Ovary (tissue), 9 donors: ENCODE results near the gene CRHR1. TPM values are rescaled to one million over a fixed set of nuclear protein-coding genes. Genes with fewer than 3 reads are reported as not detected.

ENCODE experiments used
- DNase-seq, 5 donors: peaks; one replicate each; pipeline ENCODE4 v3.0.0-alpha.2; 2019 to 2020
- H3K27ac ChIP-seq, 2 donors: fragments of 200-600 bp; one replicate each; pipeline versions ENCODE4 v1.5.1 to v1.8.0; 2019 to 2022
- H3K27me3 ChIP-seq: fragments of 200-600 bp; one replicate; pipeline ENCODE4 v1.8.0; 2022
- H3K36me3 ChIP-seq: fragments of 200-600 bp; sonication (generic); one replicate; pipeline ENCODE4 v1.5.1; 2019
- H3K4me1 ChIP-seq: one replicate; pipeline ENCODE4 v1.8.1; 2013; ENCODE audit warnings: mild to moderate bottlenecking, moderate library complexity; ENCODE audit not compliant: insufficient read depth
- H3K4me3 ChIP-seq: fragments of 200-600 bp; sonication (generic); one replicate; pipeline ENCODE4 v1.5.1; 2017
- H3K9me3 ChIP-seq, 2 donors: fragments of 200-600 bp in 1 of 2; sonication (generic) in 1 of 2; one replicate each; pipeline versions ENCODE4 v1.5.1 to v1.8.1; 2013 to 2019; ENCODE audit warnings: mild to moderate bottlenecking in 1 of 2, moderate library complexity in 1 of 2
- EP300 ChIP-seq: sonication (generic); formaldehyde crosslinking; IDR thresholded peaks from one replicate; pipeline ENCODE4 v1.6.1; 2017; ENCODE audit warnings: antibody characterized with exemption
- POLR2A ChIP-seq: fragments of 450-650 bp; IDR thresholded peaks from one replicate; pipeline ENCODE4 v1.6.1; 2017; ENCODE audit warnings: antibody characterized with exemption, mild to moderate bottlenecking, moderate library complexity
- WGBS, 3 donors: extraction: QIAGEN DNeasy Blood & Tissue Kit in 1 of 3; methylation state at CpG; one replicate each; pipeline versions ENCODE4 v1.1.5 to v1.1.7; 2013 to 2017; 5-methylcytosine and 5-hydroxymethylcytosine counted together
- intact Hi-C, 4 donors: fragments of 100-400 bp; cut with DNase I; formaldehyde crosslinking; loops; one replicate each; pipeline versions ENCODE4 v1.11.0 to v1.15.1; 2022 to 2023
- polyA plus RNA-seq, 2 donors: library from polyadenylated mRNA; stranded (reverse); fragments of 200-250 nt in 1 of 2; fragments of 350-450 nt in 1 of 2; fragmentation: Illumina TruSeq in 1 of 2; extraction: RNeasy Lipid Tissue Mini Kit (QIAGEN cat#74804) in 1 of 2; gene quantifications; one replicate each; pipeline ENCODE4 v1.2.3, GENCODE V29; 2013 to 2014
- total RNA-seq, 7 donors: library from RNA; depleted of rRNA in 2 of 7; stranded (reverse); fragments of >200 nt in 2 of 7; fragmentation: NEBNext Ultra II Directional in 3 of 7; extraction: Animal tissue kit (Norgen Biotek cat#: 25700) in 3 of 7; gene quantifications; one replicate each; pipeline versions ENCODE4 v1.1.0 to v1.2.4, GENCODE V29; 2016 to 2023
- TF ChIP-seq, protein P1 (sequence below), 3 donors: fragments of 450-650 bp in 2 of 3; fragments of 200-600 bp in 1 of 3; IDR thresholded peaks; one replicate each; pipeline versions ENCODE4 v1.5.1 to v1.8.0; 2016 to 2022; ENCODE audit warnings: antibody characterized with exemption in 3 of 3, mild to moderate bottlenecking in 1 of 3
- donor health status: DM: no; HTN: no; CAD: no; lungs with moderate emphysema.
- donor health status: DM: no; HTN: no; CAD: no.
- donor health status: Bipolar disorder and iron deficiency.
- donor health status: DM: yes; HTN: yes; CAD: no.
- donor health status: DM: no; HTN: no; CAD: no.
- donor health status: DM: yes; HTN: yes; CAD: no.

CRHR1 gene
- total and polyA plus RNA-seq, 9 donors, result 0.10 to 1.4 (median 0.33) TPM; not detected in 2

DNA sequence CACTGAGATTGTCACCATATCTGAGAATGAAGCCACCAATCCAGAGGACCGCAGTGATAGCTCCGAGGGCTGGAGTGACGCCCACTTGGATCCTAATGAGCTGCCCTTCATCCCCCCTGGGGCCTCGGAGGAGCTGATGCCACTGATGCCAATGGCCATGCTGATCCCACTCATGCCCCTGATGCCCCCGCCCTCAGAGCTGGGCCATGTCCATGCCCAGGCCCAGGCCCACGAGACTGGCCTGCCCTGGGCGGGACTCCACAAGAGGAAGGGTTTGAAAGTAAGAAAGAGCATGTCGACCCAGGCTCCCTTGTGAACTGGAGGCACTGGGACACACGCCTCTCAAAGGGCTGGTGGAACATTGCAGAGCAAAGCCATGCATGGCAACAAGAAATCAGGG, 62.5 kb downstream of the CRHR1 start:
- no peaks in the 10 kb centered on the region for H3K36me3 ChIP-seq

GRCh38 chr17:45847101-45847500, 63.0 kb downstream of the CRHR1 start:
- Histone ChIP-seq H3K4me3 (no peak overlapping the region), H3K4me1 (no peaks in the 10 kb centered on the region), H3K9me3 (no peaks in the 10 kb centered on the region), H3K27ac (no peak overlapping the region), H3K27me3 (no peaks in the 10 kb centered on the region), H3K36me3 (no peaks in the 10 kb centered on the region)
- TF ChIP-seq POLR2A (no peak), EP300 (no peak)
- TF ChIP-seq, protein P1, sequence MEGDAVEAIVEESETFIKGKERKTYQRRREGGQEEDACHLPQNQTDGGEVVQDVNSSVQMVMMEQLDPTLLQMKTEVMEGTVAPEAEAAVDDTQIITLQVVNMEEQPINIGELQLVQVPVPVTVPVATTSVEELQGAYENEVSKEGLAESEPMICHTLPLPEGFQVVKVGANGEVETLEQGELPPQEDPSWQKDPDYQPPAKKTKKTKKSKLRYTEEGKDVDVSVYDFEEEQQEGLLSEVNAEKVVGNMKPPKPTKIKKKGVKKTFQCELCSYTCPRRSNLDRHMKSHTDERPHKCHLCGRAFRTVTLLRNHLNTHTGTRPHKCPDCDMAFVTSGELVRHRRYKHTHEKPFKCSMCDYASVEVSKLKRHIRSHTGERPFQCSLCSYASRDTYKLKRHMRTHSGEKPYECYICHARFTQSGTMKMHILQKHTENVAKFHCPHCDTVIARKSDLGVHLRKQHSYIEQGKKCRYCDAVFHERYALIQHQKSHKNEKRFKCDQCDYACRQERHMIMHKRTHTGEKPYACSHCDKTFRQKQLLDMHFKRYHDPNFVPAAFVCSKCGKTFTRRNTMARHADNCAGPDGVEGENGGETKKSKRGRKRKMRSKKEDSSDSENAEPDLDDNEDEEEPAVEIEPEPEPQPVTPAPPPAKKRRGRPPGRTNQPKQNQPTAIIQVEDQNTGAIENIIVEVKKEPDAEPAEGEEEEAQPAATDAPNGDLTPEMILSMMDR (IDR thresholded peaks at IDR 0.05), result no peak
- 89 to 97% (median 92%) methylated on average over 4 of the region's 4 CpGs for WGBS, 3 donors
- intact Hi-C loops, result no loop called here
- DNase-seq, result no peak

More for the DNA sequence above, 62.5 kb downstream of the CRHR1 start:
- intact Hi-C loops, result no loop called here
- Histone ChIP-seq H3K27ac (no peak overlapping the region), H3K4me1 (no peaks in the 10 kb centered on the region), H3K4me3 (no peak overlapping the region), H3K9me3 (no peaks in the 10 kb centered on the region), H3K27me3 (no peaks in the 10 kb centered on the region)
- TF ChIP-seq POLR2A (no peak), EP300 (no peak)
- TF ChIP-seq, protein P1 (IDR thresholded peaks at IDR 0.05), result no peak
- no peak for DNase-seq
- WGBS, 3 donors, result 79 to 84% (median 81%) methylated on average over 7 to 9 of the region's 9 CpGs

- intact Hi-C loops, result no loop called here
- DNase-seq, result no peak
- no peak overlapping the region for H3K27ac ChIP-seq
- H3K4me3 ChIP-seq, result no peak overlapping the region
- H3K4me1 ChIP-seq, result no peaks in the 10 kb centered on the region
- H3K36me3 ChIP-seq, result no peaks in the 10 kb centered on the region
- 70 to 82% (median 80%) methylated on average over 5 of the region's 5 CpGs for WGBS, 3 donors
- H3K9me3 ChIP-seq, result no peaks in the 10 kb centered on the region
- no peaks in the 10 kb centered on the region for H3K27me3 ChIP-seq
- TF ChIP-seq, protein P1 (IDR thresholded peaks at IDR 0.05), result no peak
- no peak for TF ChIP-seq EP300
Observed at GRCh38 chr17:45847747-45848146, 63.6 kb downstream of the CRHR1 start.

DNA sequence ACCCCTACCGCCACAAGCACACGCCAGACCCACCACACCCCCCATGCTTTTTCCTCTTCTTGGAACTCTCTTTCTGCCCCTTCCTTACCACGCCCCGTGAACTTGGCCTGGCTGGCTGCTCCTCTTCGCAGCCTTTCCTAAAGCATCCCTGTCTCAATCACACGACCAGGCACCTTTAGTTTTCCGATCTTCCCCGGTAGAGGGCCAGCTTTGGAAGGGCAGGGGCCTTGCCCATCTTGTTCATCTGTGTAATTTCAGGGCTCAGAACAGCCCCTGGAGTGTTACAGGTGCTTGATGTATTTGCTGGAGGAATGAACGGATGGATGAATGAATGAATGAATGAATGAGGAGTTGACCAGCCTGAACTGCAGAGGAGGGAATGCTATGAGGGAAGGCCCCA, 64.3 kb downstream of the CRHR1 start:
- no peaks in the 10 kb centered on the region for H3K27me3 ChIP-seq
- intact Hi-C loops, result no loop called here
- no peaks in the 10 kb centered on the region for H3K4me1 ChIP-seq
- H3K36me3 ChIP-seq, result no peaks in the 10 kb centered on the region
- 87 to 90% (median 90%) methylated on average over 9 of the region's 9 CpGs for WGBS, 3 donors
- H3K27ac ChIP-seq, result no peak overlapping the region
- TF ChIP-seq POLR2A, result no peak
- TF ChIP-seq, protein P1 (IDR thresholded peaks at IDR 0.05), result no peak
- no peak for TF ChIP-seq EP300
- H3K9me3 ChIP-seq, result no peaks in the 10 kb centered on the region
- no peak for DNase-seq
- H3K4me3 ChIP-seq, result no peak overlapping the region
